GM18519 (cell line): ENCODE measurements around the gene CDK5R2.
"Not testable (repeated sequence)": the region's sequence is repeated elsewhere in the genome, so short reads cannot be mapped to it uniquely, and the experiment has no call there.

ENCODE experiments used
- ATAC-seq: cut with Tn5 transposase; IDR thresholded peaks from one replicate; pipeline ENCODE4 v1.9.1; 2021; ENCODE audit warnings: mild to moderate bottlenecking, moderate library complexity; ENCODE audit not compliant: unreplicated experiment, low FRiP score

The CDK5R2 gene

GRCh38 chr2:218959141-218959731, at the start of gene CDK5R2:
Gene CDK5R2 (plus strand): TSS chr2:218959666. CDS start chr2:218959821, 155 bp downstream.
- ATAC-seq, result peak; percentile 95

- ATAC-seq, result no peak
Observed at GRCh38 chr2:218910741-218911140, 48.7 kb upstream of the CDK5R2 start.

- no peak for ATAC-seq
Observed at GRCh38 chr2:218920504-218920903, 39.0 kb upstream of the CDK5R2 start.

GRCh38 chr2:218924757-218925156, 34.7 kb upstream of the CDK5R2 start:
- no peak for ATAC-seq

GRCh38 chr2:218925434-218925833, 34.0 kb upstream of the CDK5R2 start:
- ATAC-seq, result no peak

- no peak for ATAC-seq
Observed at GRCh38 chr2:218927422-218927821, 32.0 kb upstream of the CDK5R2 start.

GRCh38 chr2:218927876-218928275, 31.6 kb upstream of the CDK5R2 start:
- ATAC-seq, result no peak

GRCh38 chr2:218930488-218930887, 29.0 kb upstream of the CDK5R2 start:
- not testable (repeated sequence) for ATAC-seq

- not testable (repeated sequence) for ATAC-seq
Observed at GRCh38 chr2:218931751-218932150, 27.7 kb upstream of the CDK5R2 start.

- no peak for ATAC-seq
Observed at GRCh38 chr2:218944759-218945404, 14.6 kb upstream of the CDK5R2 start.

- no peak for ATAC-seq
Observed at GRCh38 chr2:218946621-218947020, 12.8 kb upstream of the CDK5R2 start.

GRCh38 chr2:218952160-218952559, 7.3 kb upstream of the CDK5R2 start:
- ATAC-seq, result no peak

- no peak for ATAC-seq
Observed at GRCh38 chr2:218953366-218953954, 6.0 kb upstream of the CDK5R2 start.

- no peak for ATAC-seq
Observed at GRCh38 chr2:218954541-218955300, 4.7 kb upstream of the CDK5R2 start.

- no peak for ATAC-seq
Observed at GRCh38 chr2:218956039-218956438, 3.4 kb upstream of the CDK5R2 start.

GRCh38 chr2:218957671-218958070, 1.8 kb upstream of the CDK5R2 start:
- no peak for ATAC-seq

- no peak for ATAC-seq
Observed at GRCh38 chr2:218958276-218958675, 1.2 kb upstream of the CDK5R2 start.

GRCh38 chr2:218959761-218960308, 369 bp downstream of the CDK5R2 start:
- peak; percentile 19 for ATAC-seq

- no peak for ATAC-seq
Observed at GRCh38 chr2:218960309-218961165, 1.1 kb downstream of the CDK5R2 start.

GRCh38 chr2:218961229-218961628, 1.8 kb downstream of the CDK5R2 start:
- no peak for ATAC-seq
